GM18951 (cell line): ENCODE results near the gene CPB2.

Experiments
- POLR2A ChIP-seq: IDR thresholded peaks from 4 replicates; pipeline ENCODE4 v1.6.1; 2011; ENCODE audit warnings: mild to moderate bottlenecking; ENCODE audit not compliant: insufficient read length, insufficient read depth; ENCODE audit errors: extremely low read depth
- in situ Hi-C: fragments of 300-500 bp; cut with MboI; formaldehyde crosslinking; loops from one replicate; pipeline ENCODE4 v1.12.0; 2022; ENCODE audit warnings: low sequenced_read_pairs, mixed read lengths, inconsistent platforms; ENCODE audit not compliant: unreplicated experiment

The CPB2 gene

DNA sequence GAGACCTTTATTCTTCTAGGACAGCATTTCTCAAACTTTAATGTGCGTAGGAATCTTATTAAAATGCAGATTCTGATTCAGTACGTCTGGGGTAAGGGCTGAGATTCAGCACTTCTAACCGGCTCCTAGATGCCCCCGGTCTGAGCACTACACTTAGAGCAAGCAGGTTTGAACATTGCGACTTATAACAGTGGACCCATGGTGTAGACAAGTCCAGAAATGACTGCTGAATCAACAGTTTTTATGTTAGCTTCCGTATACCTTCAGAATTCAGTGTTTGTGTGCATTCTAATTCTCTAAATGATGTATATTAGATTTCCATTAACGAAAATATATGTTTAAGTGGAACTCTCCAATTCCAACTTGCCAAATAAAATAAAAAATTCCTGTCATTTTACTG, 17.5 kb upstream of the CPB2 start:
- in situ Hi-C loops, result no loop called here
- TF ChIP-seq POLR2A, result no peak

DNA sequence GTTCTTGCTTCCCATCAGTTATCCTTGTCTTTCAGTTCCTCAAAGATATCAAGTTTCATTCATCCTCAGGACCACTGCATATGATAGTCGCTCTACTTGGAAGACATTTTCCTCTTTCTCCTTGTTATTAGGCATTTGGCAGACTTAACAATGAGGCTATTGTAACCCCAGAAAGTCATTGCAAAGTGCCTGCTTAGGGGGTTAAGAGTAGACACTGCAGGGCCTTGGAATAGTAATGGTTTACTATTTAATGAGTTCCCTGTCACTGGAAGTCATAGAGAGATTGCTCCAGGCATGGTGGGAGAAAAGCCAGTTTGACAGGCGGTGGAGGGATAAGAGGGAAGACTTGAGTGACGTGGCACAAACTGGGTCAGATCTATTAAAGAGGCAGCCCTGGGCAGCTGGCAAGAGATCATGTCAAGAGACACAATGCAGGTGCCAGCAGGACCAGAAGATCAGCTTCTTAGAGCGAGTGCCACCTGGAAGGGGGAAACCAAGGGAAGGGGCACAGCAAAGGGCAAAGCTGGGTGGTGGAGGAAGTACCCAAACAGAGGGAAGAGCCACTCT, 16.8 kb upstream of the CPB2 start:
- in situ Hi-C loops, result no loop called here
- TF ChIP-seq POLR2A, result no peak

DNA sequence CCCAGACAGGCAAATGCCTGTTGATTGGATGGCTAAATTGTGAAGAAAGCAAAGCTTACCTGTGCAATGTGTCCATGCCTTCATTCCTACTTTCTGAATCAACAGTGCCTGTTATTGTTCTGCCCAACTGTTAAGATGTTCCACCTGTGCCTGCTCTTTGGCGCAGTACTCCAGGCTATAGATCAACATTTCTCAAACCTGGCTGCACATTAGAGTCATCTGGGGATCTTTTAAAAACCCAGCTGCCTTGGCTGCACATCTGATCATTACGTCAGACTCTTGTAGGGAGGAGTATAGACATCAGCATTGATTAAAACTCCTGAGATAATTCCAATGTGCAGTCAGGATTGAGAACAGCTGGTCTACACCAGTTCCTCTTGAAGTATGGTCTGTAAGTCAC, 16.2 kb upstream of the CPB2 start:
- TF ChIP-seq POLR2A, result no peak
- in situ Hi-C loops, result no loop called here

DNA sequence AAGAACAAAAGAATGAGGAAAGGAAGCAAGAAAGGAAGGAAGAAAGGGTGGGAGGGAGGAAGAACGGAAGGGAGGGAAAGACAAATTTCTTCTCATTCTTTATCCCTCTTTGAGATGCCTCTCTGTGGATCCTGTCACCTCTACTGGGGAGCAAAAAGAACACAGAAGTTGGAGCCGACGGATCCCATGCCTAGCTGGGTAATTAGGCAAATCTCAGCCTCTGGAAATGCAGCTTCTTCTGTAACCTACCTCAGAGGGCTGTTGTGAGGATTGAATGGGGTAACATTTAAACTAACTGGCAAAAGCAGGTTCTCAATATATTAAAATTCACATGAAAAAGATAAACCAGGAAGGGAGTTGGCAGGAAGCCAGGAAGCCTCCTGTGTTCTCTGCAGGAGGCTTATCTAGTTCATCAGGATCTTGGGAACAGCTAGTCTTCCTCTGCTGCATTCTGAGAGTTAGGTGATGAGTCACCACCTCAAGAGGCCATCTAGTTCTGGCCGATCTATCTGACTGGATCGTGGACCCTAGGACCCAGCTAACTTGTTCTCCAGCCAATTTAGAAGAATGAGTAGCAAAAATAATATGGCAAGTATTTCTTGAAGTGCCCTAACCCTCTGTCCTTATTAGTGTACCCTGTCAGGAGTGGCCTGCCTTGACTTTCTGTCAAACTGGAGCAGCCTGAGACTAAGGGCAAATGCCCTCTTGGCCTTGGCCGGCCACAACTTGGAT, 15.2 kb upstream of the CPB2 start:
- in situ Hi-C loops, result no loop called here
- no peak for TF ChIP-seq POLR2A

DNA sequence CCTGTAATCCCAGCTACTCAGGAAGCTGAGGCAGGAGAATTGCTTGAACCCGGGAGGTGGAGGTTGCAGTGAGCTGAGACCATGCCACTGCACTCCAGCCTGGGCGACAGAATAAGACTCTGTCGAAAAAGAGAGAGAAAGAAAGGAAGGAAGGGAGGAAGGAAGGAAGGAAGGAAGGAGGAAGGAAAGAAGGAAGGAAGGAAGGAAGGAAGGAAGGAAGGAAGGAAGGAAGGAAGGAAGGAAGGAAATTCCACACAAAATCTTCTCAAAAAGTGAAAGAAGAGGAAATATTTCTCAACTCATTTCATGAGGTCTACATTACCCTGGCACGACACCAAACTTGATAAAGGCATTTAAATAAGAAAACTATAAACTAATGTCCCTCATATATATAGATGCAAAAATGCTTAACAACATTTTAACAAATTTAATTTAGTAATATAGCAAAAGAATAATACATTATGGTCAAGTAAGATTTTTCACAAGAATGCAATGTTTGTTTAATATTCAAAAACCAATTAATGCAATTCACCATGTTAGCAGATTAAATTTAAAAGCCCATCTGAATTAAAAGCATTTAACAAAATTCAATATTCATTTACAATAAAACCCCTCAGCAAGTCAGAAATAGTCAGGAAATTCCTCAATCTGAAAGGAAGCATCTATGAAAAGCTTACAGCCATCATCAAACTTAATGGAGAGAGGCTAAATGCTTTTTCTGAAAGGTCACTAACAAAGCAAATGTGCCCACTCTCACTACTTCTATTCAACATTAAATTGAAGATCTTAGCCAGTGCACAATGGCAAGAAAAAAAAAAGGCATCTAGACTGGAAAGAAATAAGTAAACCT, 12.0 kb upstream of the CPB2 start:
- no peak for TF ChIP-seq POLR2A
- in situ Hi-C loops, result no loop called here

DNA sequence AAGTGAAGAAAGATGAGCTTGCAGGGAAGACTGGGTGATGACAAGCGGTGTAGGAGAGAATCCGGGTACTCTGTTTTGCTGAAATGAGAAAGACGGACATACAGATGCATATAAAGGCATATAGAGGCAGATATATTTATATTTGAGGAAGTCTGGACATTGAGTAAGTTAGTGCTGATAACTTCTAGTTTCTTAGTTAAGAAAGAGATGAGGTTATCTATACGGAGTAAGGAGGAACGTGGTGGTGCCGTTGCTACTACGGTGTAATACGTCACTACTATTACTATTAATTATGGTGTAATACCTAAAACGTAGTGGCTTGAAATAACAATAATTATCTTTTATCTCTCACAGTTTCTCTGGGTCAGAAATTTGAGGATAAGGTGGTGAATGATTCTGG, 9.8 kb upstream of the CPB2 start:
- in situ Hi-C loops, result no loop called here
- no peak for TF ChIP-seq POLR2A

DNA sequence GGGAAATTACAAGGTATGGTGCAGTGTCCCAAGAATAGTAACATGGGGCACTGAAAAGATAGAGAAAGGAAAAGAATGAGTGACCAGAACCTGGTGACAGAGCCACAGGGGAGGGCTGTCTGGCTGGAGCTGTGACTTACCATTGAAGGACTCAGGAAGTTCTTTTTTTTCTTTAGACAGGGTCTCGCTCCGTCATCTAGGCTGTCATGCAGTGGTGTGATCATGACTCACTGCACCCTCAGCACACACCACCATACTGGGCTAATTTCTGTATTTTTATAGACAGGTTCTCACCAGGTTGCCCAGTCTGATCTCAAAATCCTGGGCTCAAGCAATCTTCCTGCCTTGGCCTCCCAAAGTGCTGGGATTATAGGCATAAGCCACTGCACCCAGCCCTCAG, 8.8 kb upstream of the CPB2 start:
- in situ Hi-C loops, result no loop called here
- no peak for TF ChIP-seq POLR2A

DNA sequence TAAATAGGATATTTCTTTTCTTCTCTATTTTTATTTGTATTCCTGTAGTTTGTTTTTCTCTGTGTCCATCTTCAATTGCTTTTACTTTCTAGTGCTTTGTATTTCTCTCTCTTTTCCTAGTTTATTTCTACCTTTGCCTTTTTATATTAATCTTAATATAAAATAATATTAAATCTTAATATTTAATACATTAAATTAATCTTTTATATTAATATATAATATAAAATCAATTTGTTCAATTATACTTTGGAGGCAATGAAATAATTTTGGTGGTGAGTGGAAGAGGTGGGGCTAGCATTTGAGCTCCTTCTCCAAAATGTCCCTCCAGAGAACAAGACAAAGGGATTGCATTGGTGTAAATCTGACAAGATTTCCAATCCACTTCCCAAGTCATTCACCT, 6.3 kb upstream of the CPB2 start:
- TF ChIP-seq POLR2A, result no peak
- in situ Hi-C loops, result no loop called here

DNA sequence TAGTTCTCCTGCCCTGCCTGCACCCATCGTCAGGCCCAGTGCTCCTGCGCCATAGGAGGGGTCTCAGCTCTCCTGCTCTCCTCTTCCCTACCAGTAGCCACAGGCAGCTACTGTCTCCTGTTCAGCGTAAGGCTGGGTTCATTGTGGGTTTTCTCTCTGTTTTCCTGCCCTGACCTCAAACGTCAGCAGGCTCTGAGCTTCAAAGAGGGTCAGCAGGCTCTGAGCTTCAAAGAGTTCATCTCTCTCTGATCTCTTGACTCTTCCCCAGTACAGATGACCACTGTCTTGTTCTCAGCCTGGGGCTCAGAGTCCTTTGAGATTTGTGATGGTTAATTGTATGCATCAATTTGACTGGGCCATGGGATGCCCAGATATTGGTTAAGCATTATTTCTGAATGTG, 4.6 kb upstream of the CPB2 start:
- TF ChIP-seq POLR2A, result no peak
- in situ Hi-C loops, result no loop called here

DNA sequence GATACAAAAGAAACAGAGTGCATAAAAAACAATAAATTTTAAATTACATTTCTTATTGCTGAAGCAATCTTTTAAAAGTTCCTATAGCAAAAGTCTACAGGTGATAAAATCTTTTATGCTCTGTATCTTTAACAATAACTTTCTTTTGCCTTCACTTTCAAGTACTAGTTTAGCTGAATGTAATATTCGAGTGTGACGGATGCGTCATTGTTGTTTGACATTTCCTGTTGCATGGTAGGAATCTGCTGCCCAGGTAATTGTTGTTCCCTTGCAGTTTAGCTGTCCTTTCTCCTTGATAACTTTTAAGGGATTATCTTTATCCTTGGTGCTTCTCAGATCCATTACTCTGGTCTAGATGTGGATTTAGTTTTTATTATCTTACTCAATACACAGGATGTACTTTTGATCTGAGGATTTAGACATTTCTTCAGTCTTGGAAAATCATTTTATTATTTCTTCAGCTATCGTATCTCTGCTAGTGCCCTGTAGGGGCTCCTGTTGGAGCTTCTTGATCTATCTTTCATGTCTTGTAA, 2.1 kb upstream of the CPB2 start:
- TF ChIP-seq POLR2A, result no peak
- in situ Hi-C loops, result no loop called here

DNA sequence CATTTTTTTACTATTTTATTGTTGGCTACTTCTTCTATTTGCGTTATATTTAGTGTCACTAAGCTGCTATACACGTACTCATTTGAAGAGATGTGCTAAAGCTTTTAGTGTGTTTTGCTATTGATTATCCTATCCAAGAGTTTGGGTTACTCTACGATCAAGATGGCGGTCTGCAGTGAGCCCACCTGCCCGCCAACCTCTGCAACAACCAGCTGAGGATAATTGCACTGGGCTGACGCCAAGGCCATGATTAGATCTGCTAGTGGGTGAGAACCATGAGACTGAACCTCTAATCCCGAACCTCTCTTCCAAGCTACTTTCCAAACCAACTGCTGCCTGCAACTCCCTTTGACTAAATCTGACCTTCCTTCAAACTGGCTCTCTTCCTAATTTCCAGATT, 1.8 kb downstream of the CPB2 start:
- in situ Hi-C loops, result no loop called here
- TF ChIP-seq POLR2A, result no peak

DNA sequence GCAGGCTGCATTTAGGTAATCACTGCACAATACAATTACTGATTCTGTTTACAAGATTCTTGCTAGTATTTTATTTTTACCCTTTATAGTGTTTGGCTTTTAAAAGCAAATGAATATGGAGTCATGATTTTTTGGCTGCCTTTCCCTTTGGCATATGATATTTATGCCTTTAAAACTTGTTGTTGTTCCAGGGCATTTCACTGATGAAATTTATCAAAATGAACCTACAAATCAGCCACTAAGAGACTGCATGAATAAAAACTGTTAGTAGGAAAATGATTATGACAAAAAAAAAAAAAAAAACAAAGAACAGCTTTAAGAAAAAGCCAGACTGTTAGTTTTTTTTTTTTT, 2.6 kb downstream of the CPB2 start:
- TF ChIP-seq POLR2A, result no peak
- in situ Hi-C loops, result no loop called here

DNA sequence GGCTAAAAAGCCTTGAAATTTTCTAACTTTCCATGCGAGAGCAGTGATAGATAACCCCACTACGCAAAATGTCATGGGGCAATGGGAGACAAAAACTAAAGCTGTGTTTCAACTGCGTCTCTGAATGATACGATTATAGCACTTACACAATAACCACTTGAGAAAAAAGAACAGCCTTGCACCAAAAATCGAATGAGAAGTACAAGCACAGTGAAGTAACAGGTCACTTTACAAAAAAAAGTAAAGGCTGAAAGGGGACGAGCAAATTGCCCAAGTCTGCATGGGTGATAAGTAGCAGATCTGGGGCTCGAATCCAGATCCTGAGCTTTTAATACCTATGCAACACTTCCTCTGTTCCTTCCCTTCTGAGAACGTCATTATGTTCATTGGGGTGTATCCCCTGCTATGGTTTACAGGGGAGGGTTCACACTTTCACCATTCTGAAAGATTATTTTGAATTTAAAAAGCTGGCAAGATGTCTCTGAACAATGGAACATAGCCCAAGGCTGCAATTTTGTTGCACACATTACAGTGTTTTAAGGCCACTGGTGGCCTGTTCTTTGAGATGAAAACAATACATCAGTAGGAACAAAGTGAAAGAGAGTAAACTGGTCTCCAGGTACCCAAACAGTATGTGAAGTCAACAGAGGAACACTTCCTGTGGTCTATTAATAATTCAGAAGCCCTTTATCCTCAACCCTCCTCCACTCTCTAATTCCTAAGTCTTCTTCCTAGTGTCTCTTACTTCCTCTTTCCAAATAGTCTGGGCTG, 3.2 kb downstream of the CPB2 start:
- no peak for TF ChIP-seq POLR2A
- in situ Hi-C loops, result no loop called here

DNA sequence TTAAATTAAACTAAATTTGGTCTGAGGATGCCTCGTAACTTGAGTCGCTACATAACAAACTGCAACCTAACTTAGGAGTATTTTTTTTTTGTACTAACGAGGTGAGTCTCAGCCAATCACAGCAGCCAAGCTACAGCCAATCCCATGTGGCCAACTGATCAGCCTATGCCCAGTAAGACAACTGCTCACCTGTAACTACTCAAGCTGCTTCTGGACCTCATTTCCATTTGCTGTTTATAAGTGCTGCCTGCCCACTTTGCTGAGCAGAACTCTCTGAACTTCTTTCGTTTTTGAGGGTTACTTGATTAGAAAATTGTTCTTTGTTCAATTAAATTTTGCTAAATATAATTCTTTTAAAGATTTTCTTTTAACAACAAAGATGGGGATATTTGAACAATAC, 3.8 kb downstream of the CPB2 start:
- TF ChIP-seq POLR2A, result no peak
- in situ Hi-C loops, result no loop called here
